GM19239 (cell line): Measurements from ENCODE around the gene WNT5A.
"Not testable (repeated sequence)": the region's sequence is repeated elsewhere in the genome, so short reads cannot be mapped to it uniquely, and the experiment has no call there.

Experiments
- DNase-seq: peaks from one replicate; pipeline ENCODE4 v3.0.0; 2011; ENCODE audit warnings: low spot score; ENCODE audit not compliant: insufficient read length
- FAIRE-seq: peaks from 2 replicates; lab custom pipeline; 2011; peaks lifted over from hg19 to GRCh38; lab: Jason Lieb, UNC

Gene WNT5A

GRCh38 chr3:55508335-55508734 lies 21.2 kb upstream of the WNT5A start:
- FAIRE-seq (no peak), DNase-seq (no peak)

DNA sequence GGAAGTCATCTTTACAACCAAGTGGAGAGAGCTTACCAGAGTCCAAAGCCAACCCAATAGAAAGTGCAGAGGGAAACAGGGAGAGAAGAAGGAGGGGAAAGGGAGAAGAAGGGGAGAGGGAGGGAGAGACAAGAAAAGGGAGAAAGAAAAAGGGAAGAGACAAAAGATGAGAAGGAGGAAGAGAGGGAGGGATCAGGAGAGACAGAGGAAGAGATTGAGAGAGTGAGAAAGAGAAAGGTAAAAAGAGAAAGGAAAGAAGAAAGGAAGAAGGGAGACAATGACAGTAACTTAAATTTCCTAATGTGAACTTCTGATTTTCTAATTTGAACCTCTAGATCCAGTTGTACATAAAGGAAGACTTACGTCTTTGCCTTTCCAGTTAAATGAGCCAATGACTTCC lies 20.7 kb upstream of the WNT5A start:
- FAIRE-seq (no peak), DNase-seq (no peak)

- no peak for FAIRE-seq
- DNase-seq = no peak
These were observed 18.7 kb upstream of the WNT5A start for GRCh38 chr3:55505776-55506175.

GRCh38 chr3:55505102-55505501 lies 18.0 kb upstream of the WNT5A start:
- FAIRE-seq, DNase-seq: not testable (repeated sequence)

- no peak for FAIRE-seq
- no peak for DNase-seq
These were observed 14.8 kb upstream of the WNT5A start for GRCh38 chr3:55501905-55502304.

DNA sequence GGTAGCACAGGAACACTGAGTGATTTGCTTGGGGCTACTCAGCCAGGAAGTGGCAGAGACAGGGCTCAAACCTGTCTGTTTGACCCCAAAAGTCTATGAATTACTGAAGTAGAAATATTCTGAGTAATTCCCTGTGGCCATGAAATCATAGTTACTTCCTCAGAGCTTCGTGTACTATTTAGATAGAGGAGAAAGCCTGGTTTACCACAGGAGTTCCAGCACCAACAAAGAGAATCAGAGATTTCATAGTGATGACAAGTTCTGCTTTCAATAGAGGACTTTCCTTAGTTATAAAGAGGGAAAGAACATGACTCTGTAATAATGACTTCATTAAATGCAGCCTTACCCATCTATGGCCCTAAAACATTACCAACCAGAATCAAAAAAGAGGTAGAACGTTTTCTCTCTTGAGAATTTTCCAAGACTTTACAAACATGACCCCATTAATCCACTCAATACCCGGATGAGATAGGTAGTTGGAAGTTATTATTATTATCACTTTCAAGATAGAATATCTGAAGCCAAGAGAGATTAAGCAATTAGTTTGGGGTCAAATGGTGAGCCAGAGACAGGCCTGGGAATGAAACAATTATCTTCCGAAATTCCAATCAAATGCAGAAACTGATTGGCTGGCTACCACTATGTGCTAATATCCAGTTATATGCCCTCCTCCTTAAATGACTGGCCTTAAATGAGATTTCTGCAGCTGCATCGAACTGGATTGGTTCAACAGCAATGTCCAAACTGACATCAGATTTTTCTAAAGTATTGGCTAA lies 13.6 kb upstream of the WNT5A start:
- no peak for FAIRE-seq
- DNase-seq = no peak

DNA sequence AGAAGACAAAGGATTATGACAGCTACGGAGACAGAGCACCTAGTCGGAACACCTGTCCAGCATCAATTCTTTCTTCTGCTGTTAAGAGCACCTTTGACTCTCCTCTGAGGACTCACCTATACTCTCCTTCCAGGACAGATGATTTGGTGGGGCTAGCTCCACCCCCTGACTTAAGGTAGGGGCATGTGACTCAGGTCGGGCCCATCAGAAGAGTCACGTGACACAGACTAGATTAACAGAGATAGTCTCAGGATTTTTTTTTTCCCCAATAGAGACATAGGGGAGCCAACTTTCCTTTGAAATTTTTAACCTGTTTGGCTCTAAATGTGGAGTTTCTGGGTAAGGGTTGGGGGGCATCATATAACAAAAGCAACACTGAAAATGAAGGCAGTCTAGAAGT lies 11.4 kb upstream of the WNT5A start:
- no peak for DNase-seq
- no peak for FAIRE-seq

- DNase-seq = no peak
- no peak for FAIRE-seq
These were observed 10.1 kb upstream of the WNT5A start for GRCh38 chr3:55497250-55497649.

- no peak for FAIRE-seq
These were observed 7.9 kb upstream of the WNT5A start for GRCh38 chr3:55494976-55495375.

DNA sequence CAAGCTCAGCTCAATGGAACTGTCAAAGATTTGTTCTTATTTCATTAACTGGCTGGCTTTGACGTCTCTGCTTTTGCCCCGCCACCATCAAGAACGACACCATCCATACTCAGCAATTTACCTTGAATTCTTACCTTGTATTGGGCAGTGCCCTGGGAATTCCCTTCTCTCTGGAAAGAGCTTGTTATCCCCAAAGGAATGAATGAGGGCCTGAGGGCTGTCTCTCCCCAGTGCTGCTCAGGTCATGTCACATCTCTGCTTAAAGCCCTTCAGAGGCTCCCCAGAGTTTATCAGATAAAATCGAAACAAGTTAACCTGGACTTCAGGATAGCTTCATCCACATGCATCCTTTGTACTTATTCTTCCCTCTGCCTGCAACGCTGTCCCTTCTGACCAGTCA lies 5.9 kb upstream of the WNT5A start:
- FAIRE-seq = no peak
- DNase-seq = no peak

More at GRCh38 chr3:55494976-55495375, 7.9 kb upstream of the WNT5A start:
- no peak for DNase-seq

DNA sequence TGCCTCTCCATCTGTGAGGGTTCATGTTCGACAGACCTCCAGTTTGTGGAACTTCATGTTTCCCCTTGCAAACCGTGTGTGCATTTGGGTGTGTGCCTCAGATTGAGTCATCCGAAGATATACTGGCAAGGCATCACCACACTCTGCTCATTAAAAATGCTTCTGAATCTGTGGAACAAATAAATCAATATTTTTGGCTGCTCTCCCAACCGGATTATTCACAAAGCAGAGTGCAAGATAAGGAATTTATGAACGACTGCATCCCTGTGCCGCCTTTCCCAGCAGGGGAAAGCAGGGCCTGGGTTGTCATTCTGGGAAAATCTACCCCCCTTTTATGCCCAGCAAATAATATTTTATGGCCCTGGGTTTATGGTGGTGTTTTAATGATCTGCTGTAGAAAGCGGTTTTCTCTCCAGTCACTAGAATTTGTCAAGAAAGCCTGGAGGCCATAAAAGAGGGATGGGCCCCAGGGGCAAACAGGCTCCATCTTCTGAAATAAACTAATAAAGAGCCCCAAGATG lies 4.2 kb upstream of the WNT5A start:
- FAIRE-seq = no peak
- no peak for DNase-seq

GRCh38 chr3:55490276-55490913 lies 3.3 kb upstream of the WNT5A start:
- no peak for FAIRE-seq
- no peak for DNase-seq

DNA sequence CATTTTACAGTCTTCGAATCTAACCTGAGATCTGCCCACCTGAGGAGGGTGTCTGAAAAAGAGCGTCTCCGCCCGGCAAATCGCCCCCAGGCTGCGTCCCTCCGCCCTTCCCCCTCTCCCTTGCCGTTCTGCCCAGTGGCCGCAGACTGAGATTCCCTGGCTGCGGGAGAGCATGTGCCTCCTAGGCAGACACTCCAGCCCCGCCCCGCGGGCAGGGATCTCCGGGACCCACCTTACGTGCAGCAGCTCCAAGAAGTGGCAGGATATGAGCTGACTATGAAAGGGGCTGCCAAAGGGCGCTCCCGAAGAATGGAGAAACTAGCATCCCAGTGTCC lies 2.7 kb upstream of the WNT5A start:
- no peak for FAIRE-seq

DNA sequence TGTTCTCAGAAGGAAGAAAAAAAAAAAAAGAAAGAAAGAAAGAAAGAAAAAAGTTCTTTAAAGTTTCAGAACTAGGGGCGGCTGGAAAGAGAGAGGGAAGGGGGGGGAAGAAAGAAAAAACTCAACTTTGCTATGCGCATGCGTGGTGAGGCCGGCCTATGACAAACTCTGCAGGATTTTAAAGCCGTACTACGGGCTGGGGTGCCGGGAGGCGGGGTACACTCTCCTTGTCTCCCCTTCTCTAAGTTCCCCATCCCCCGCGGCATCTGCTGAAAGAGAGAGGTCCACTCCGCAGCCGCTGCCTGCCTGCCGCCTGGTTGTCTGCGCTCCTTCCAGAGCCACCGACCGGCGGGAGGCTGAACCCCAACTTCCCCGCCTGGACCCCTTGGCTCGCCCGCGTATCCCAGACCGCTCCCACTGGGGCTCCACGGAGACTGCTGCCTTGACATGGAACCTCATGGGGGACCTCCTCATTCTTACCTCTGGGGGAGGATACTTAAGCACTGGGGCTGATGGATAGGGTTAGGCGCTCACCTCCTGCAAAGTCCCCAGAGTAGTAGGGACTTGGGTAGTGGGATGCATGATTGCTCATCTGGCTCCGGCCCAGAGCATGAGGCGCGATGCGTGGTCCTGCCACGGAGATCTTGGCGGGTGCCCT lies 1.4 kb upstream of the WNT5A start:
- FAIRE-seq = no peak
- DNase-seq = no peak

More for the DNA sequence above, 2.7 kb upstream of the WNT5A start:
- DNase-seq = no peak

GRCh38 chr3:55487381-55488241 lies 505 bp upstream of the WNT5A start:
- FAIRE-seq (no peak), DNase-seq (no peak)

- DNase-seq (no peak), FAIRE-seq (no peak)
These were observed 827 bp downstream of the WNT5A start for GRCh38 chr3:55486101-55486856.

- FAIRE-seq (peak; percentile 85), DNase-seq (peak; percentile 80)
These were observed 2.0 kb downstream of the WNT5A start for GRCh38 chr3:55484801-55485791.

DNA sequence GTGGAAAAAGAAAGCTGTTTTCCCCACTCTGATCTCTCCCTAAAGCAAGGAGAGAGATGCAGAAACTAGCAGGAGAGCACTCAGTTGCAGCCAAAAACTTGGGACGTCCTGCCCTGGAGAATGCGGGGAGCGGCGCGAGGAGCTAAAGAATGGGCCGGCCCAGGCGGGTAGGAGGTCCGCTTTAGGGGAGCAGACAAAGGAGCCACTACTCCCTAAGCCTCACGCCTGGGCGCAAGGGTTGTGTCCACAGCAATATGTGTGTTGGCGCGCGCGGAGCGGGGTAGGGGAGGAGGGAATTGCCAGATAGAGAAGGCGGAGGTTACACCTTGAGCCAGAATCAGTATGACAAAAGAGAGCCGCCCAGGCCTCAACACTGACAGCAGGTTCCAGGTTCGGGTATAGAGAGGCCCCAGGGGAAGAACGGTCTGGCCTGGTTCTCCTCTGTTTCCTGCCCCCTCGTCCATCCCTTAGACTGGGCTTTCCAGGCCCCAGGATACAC lies 2.9 kb downstream of the WNT5A start:
- no peak for FAIRE-seq
- DNase-seq = no peak
